HL-60 (cell line): ENCODE results near the gene ANKS3.

ENCODE experiments used
- DNase-seq, 2 experiments: peaks; one replicate each; pipeline ENCODE4 v3.0.0-alpha.2; 2010 to 2020; ENCODE audit warnings: low read depth in 1 of 2, low spot score in 1 of 2
- H3K27ac ChIP-seq: fragments of 250-450 bp; sonication (Bioruptor Pico); replicated peaks from 2 replicates; pipeline ENCODE4 v1.5.1; 2020; ENCODE audit warnings: mild to moderate bottlenecking, moderate library complexity
- H3K27me3 ChIP-seq: fragments of 250-450 bp; sonication (Bioruptor Pico); 2 replicates; pipeline ENCODE4 v1.5.1; 2021; ENCODE audit warnings: mild to moderate bottlenecking, moderate library complexity; ENCODE audit not compliant: insufficient read depth, poor library complexity, severe bottlenecking
- H3K4me3 ChIP-seq: replicated peaks from 2 replicates; pipeline ENCODE4 v1.5.1; 2011; ENCODE audit warnings: mild to moderate bottlenecking, control low read depth, low read length; ENCODE audit not compliant: insufficient read depth
- CTCF ChIP-seq: IDR thresholded peaks from one replicate; pipeline ENCODE4 v1.5.1; 2011; ENCODE audit warnings: low read length, control low read depth, inconsistent platforms; ENCODE audit not compliant: insufficient read depth
- GABPA ChIP-seq: IDR thresholded peaks from 2 replicates; pipeline ENCODE4 v1.6.1; 2012; ENCODE audit warnings: low read depth
- POLR2AphosphoS5 ChIP-seq: IDR thresholded peaks from 2 replicates; pipeline ENCODE4 v1.6.1; 2012; ENCODE audit warnings: low read depth
- REST ChIP-seq: IDR thresholded peaks from 2 replicates; pipeline ENCODE4 v1.6.1; 2012; ENCODE audit warnings: low read depth; ENCODE audit not compliant: insufficient replicate concordance
- SPI1 ChIP-seq: IDR thresholded peaks from 2 replicates; pipeline ENCODE4 v1.6.1; 2012; ENCODE audit warnings: low read depth, mild to moderate bottlenecking, borderline replicate concordance

The ANKS3 gene

GRCh38 chr16:4697848-4698291, 36.2 kb downstream of the ANKS3 start:
- Histone ChIP-seq H3K27ac (no peak overlapping the region), H3K4me3 (no peak overlapping the region)
- TF ChIP-seq POLR2AphosphoS5 (peak; percentile 57), REST (no peak)

GRCh38 chr16:4696905-4697847, 36.9 kb downstream of the ANKS3 start:
- H3K27me3 ChIP-seq = no peaks in the 10 kb centered on the region
- H3K4me3 ChIP-seq = no peak overlapping the region
- TF ChIP-seq REST (no peak), GABPA (no peak), POLR2AphosphoS5 (peak; percentile 20; the same call in 1 of the 2 replicates), SPI1 (no peak)
- H3K27ac ChIP-seq = no peak overlapping the region
- DNase-seq = no peak

More at GRCh38 chr16:4697848-4698291, 36.2 kb downstream of the ANKS3 start:
- DNase-seq = no peak
- no peaks in the 10 kb centered on the region for H3K27me3 ChIP-seq

- no peak for DNase-seq
- TF ChIP-seq SPI1 (no peak), CTCF (no peak), REST (no peak), POLR2AphosphoS5 (no peak), GABPA (no peak)
- no peak overlapping the region for H3K27ac ChIP-seq
- no peak overlapping the region for H3K4me3 ChIP-seq
- H3K27me3 ChIP-seq = no peaks in the 10 kb centered on the region
Observed at GRCh38 chr16:4696172-4696904, 37.7 kb downstream of the ANKS3 start.
